Astrocyte (in vitro differentiated cells and primary cell): ENCODE measurements around the gene FASTKD2. TPM values are rescaled to one million over a fixed set of nuclear protein-coding genes. Genes with fewer than 3 reads are reported as not detected.
A peak's percentile ranks its signal among the peaks of the same experiment; 100 is the strongest.

ENCODE experiments used
- DNase-seq: peaks from one replicate; pipeline ENCODE4 v3.0.0-alpha.2; 2010; ENCODE audit warnings: low read depth
- FAIRE-seq: peaks from 2 replicates; lab custom pipeline; 2011; peaks lifted over from hg19 to GRCh38; lab: Jason Lieb, UNC
- H2AFZ ChIP-seq: 2 replicates; pipeline ENCODE4 v1.6.0; 2012; ENCODE audit warnings: low read depth, low read length, inconsistent platforms
- H3K27ac ChIP-seq: 2 replicates; pipeline ENCODE4 v1.5.1; 2011; ENCODE audit warnings: low read depth, low read length, inconsistent platforms
- H3K27me3 ChIP-seq: 2 replicates; pipeline ENCODE4 v1.6.0; 2011; ENCODE audit warnings: low read length, inconsistent platforms; ENCODE audit not compliant: insufficient read depth
- H3K36me3 ChIP-seq: 2 replicates; pipeline ENCODE4 v1.5.1; 2011; ENCODE audit warnings: low read length, inconsistent platforms; ENCODE audit not compliant: insufficient read depth
- H3K4me1 ChIP-seq: 2 replicates; pipeline ENCODE4 v1.5.1; 2011; ENCODE audit warnings: low read length, inconsistent platforms; ENCODE audit not compliant: insufficient read depth
- H3K4me2 ChIP-seq: 2 replicates; pipeline ENCODE4 v1.6.0; 2012; ENCODE audit warnings: low read length, inconsistent platforms
- H3K4me3 ChIP-seq: 2 replicates; pipeline ENCODE4 v1.5.1; 2011; ENCODE audit warnings: low read depth, mild to moderate bottlenecking, low read length, inconsistent platforms; ENCODE audit not compliant: insufficient read depth
- H3K79me2 ChIP-seq: 2 replicates; pipeline ENCODE4 v1.6.0; 2012; ENCODE audit warnings: mild to moderate bottlenecking, low read length, inconsistent platforms; ENCODE audit not compliant: insufficient read depth
- H3K9ac ChIP-seq: 2 replicates; pipeline ENCODE4 v1.6.0; 2012; ENCODE audit warnings: mild to moderate bottlenecking, low read length, inconsistent platforms
- H3K9me3 ChIP-seq: 2 replicates; pipeline ENCODE4 v1.5.1; 2012; ENCODE audit warnings: low read depth, mild to moderate bottlenecking, low read length, inconsistent platforms; ENCODE audit not compliant: insufficient read depth
- H4K20me1 ChIP-seq: 2 replicates; pipeline ENCODE4 v1.6.0; 2012; ENCODE audit warnings: low read length, inconsistent platforms; ENCODE audit not compliant: insufficient read depth
- H3K27ac Mint-ChIP-seq: one replicate; pipeline ENCODE4 v1.8.0; 2021; ENCODE audit warnings: mild to moderate bottlenecking, mixed read lengths; ENCODE audit not compliant: unreplicated experiment
- H3K27me3 Mint-ChIP-seq: one replicate; pipeline ENCODE4 v1.8.0; 2021; ENCODE audit warnings: low read depth, mixed read lengths; ENCODE audit not compliant: unreplicated experiment
- H3K36me3 Mint-ChIP-seq: one replicate; pipeline ENCODE4 v1.8.0; 2021; ENCODE audit warnings: low read depth, mixed read lengths; ENCODE audit not compliant: unreplicated experiment
- H3K4me1 Mint-ChIP-seq: one replicate; pipeline ENCODE4 v1.8.0; 2021; ENCODE audit warnings: low read depth, mixed read lengths; ENCODE audit not compliant: unreplicated experiment
- H3K4me3 Mint-ChIP-seq: one replicate; pipeline ENCODE4 v1.8.0; 2021; ENCODE audit warnings: mild to moderate bottlenecking, moderate library complexity, mixed read lengths; ENCODE audit not compliant: unreplicated experiment
- H3K9me3 Mint-ChIP-seq: one replicate; pipeline ENCODE4 v1.8.0; 2021; ENCODE audit warnings: mild to moderate bottlenecking, mixed read lengths; ENCODE audit not compliant: unreplicated experiment
- EZH2 ChIP-seq: IDR thresholded peaks from 2 replicates; pipeline ENCODE4 v1.6.1; 2012; ENCODE audit warnings: mild to moderate bottlenecking, low read length, inconsistent platforms; ENCODE audit not compliant: insufficient read depth
- total RNA-seq: library from RNA; stranded (reverse); gene quantifications from 2 replicates; pipeline ENCODE4 v1.2.1, GENCODE V29; 2021
- TF ChIP-seq, protein P1 (sequence below): IDR thresholded peaks from 2 replicates; pipeline ENCODE4 v1.5.1; 2011; ENCODE audit warnings: low read depth, mild to moderate bottlenecking, inconsistent platforms, low read length, moderate library complexity; ENCODE audit not compliant: insufficient read depth

FASTKD2 gene
- total RNA-seq, 1 donor from 2014 or later: 21.7 TPM

DNA sequence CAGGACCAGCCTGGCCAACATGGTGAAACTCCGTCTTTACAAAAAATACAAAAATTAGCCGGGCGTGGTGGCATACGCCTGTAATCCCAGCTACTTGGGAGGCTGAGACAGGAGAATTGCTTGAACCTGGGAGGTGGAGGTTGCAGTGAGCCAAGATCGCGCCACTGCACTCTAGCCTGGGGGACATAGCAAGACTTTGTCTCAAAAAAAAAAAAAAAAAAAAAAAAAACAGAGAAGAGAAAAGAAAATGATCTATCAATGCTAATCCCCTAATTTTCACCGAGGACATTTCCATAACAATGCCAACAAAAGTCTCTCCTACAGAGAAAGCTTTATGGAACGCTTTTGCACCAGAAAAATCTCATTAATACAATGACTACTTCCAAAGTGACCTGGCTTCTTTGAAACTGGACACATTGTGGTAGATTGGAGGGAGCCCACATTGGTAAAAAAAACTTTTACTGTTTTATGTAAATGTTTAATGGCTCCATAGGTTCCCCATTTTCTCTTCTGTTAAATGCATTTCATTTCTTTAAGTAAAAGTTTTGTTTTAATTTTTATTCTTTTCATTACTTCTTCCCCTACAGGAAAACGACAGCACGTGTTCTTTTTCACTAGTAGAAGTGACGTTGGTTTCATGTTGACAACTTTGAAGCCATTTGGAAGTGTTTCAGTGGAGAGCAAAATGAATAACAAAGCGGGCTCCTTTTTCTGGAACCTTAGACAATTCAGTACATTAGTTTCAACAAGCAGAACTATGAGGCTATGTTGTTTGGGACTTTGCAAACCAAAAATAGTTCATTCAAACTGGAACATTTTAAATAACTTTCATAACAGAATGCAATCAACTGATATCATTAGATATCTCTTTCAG is 888 bp downstream of the FASTKD2 start:
- Histone ChIP-seq H4K20me1 (no peaks in the 10 kb centered on the region), H3K9ac (peak overlapping the region; percentile 98), H3K79me2 (peaks cover 39% of the 10 kb centered on the region), H3K4me1 (peaks cover 8% of the 10 kb centered on the region), H3K36me3 (peaks cover 7% of the 10 kb centered on the region), H2AFZ (peak overlapping the region; percentile 92), H3K9me3 (no peaks in the 10 kb centered on the region), H3K27ac (peak overlapping the region; percentile 99), H3K4me2 (peak overlapping the region; percentile 93), H3K27me3 (no peaks in the 10 kb centered on the region), H3K4me3 (peak overlapping the region; percentile 95)
- peak overlapping the region; percentile 99 for H3K27ac Mint-ChIP-seq
- FAIRE-seq (no peak), DNase-seq (no peak)
- TF ChIP-seq, protein P1, sequence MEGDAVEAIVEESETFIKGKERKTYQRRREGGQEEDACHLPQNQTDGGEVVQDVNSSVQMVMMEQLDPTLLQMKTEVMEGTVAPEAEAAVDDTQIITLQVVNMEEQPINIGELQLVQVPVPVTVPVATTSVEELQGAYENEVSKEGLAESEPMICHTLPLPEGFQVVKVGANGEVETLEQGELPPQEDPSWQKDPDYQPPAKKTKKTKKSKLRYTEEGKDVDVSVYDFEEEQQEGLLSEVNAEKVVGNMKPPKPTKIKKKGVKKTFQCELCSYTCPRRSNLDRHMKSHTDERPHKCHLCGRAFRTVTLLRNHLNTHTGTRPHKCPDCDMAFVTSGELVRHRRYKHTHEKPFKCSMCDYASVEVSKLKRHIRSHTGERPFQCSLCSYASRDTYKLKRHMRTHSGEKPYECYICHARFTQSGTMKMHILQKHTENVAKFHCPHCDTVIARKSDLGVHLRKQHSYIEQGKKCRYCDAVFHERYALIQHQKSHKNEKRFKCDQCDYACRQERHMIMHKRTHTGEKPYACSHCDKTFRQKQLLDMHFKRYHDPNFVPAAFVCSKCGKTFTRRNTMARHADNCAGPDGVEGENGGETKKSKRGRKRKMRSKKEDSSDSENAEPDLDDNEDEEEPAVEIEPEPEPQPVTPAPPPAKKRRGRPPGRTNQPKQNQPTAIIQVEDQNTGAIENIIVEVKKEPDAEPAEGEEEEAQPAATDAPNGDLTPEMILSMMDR: no peak
- no peak for TF ChIP-seq EZH2
- no peaks in the 10 kb centered on the region for H3K27me3 Mint-ChIP-seq
- peaks cover 2% of the 10 kb centered on the region for H3K36me3 Mint-ChIP-seq
- H3K4me3 Mint-ChIP-seq: peak overlapping the region; percentile 99
- peaks cover 4% of the 10 kb centered on the region for H3K4me1 Mint-ChIP-seq
- H3K9me3 Mint-ChIP-seq: no peaks in the 10 kb centered on the region

DNA sequence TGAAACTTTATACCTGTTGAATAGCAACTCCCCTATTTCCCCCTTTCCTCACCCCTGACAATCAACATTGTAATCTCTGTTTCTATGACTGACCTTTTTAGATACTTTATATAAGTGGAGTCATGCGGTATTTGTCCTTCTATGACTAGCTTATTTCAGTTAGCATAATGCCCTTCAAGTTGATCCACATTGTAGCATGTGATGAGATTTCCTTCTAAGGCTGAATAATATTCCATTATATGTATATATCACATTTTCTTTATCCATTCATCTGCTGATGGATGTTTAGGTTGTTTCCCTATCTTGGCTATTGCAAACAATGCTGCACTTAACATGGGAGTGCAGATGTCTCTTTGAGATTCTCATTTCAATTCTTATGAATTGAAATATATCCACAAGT is 9.5 kb downstream of the FASTKD2 start:
- TF ChIP-seq EZH2: no peak
- TF ChIP-seq, protein P1: no peak
- Histone ChIP-seq H2AFZ (no peak overlapping the region), H3K27ac (no peak overlapping the region), H3K9ac (no peak overlapping the region), H3K36me3 (peaks cover 15% of the 10 kb centered on the region), H3K79me2 (peaks cover 57% of the 10 kb centered on the region), H3K27me3 (no peaks in the 10 kb centered on the region), H4K20me1 (peaks cover 13% of the 10 kb centered on the region), H3K9me3 (no peaks in the 10 kb centered on the region), H3K4me2 (no peak overlapping the region), H3K4me3 (no peak overlapping the region), H3K4me1 (no peaks in the 10 kb centered on the region)
- no peak for FAIRE-seq
- H3K27ac Mint-ChIP-seq: no peak overlapping the region
- H3K36me3 Mint-ChIP-seq: peaks cover 17% of the 10 kb centered on the region
- no peaks in the 10 kb centered on the region for H3K4me1 Mint-ChIP-seq
- no peaks in the 10 kb centered on the region for H3K27me3 Mint-ChIP-seq
- H3K4me3 Mint-ChIP-seq: no peak overlapping the region
- no peak for DNase-seq
- H3K9me3 Mint-ChIP-seq: peaks cover 5% of the 10 kb centered on the region

DNA sequence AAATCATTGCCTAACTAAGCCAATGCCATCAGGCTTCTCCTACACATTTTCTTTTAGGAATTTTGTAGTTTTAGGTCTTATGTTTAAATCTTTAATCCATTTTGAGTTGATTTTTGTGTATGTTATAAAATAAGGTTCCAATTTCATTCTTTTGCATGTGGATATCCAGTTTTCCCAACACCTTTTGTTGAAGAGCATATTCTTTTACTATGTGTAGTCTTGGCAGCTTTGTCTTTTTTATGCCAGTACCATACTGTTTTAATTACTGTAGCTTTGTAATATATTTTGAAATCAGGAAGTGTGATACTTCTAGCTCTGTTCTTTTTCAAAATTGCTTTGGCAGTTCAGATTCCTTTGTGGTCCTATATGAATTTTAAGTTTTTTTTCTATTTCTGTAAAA is 11.0 kb downstream of the FASTKD2 start:
- H3K4me1 Mint-ChIP-seq: no peaks in the 10 kb centered on the region
- peaks cover 7% of the 10 kb centered on the region for H3K9me3 Mint-ChIP-seq
- H3K27ac Mint-ChIP-seq: no peak overlapping the region

More for the DNA sequence above, 11.0 kb downstream of the FASTKD2 start:
- Histone ChIP-seq H3K79me2 (peaks cover 66% of the 10 kb centered on the region), H3K4me2 (no peak overlapping the region), H3K36me3 (peaks cover 8% of the 10 kb centered on the region), H2AFZ (no peak overlapping the region), H3K4me3 (no peak overlapping the region), H3K9ac (no peak overlapping the region), H3K4me1 (no peaks in the 10 kb centered on the region), H4K20me1 (peaks cover 16% of the 10 kb centered on the region), H3K9me3 (no peaks in the 10 kb centered on the region), H3K27ac (no peak overlapping the region), H3K27me3 (no peaks in the 10 kb centered on the region)
- DNase-seq (no peak), FAIRE-seq (no peak)
- Mint-ChIP-seq H3K36me3 (peaks cover 22% of the 10 kb centered on the region), H3K4me3 (no peak overlapping the region), H3K27me3 (no peaks in the 10 kb centered on the region)
- no peak for TF ChIP-seq EZH2
- TF ChIP-seq, protein P1: no peak
